Ishikawa (cell line): Measurements from ENCODE around the gene GABRA4.

Source experiments
- CEBPB ChIP-seq: IDR thresholded peaks from 2 replicates; pipeline ENCODE4 v1.6.1; 2012
- CREB1 ChIP-seq: IDR thresholded peaks from 2 replicates; pipeline ENCODE4 v1.6.1; 2012; ENCODE audit warnings: low read depth
- EGR1 ChIP-seq: IDR thresholded peaks from 2 replicates; pipeline ENCODE4 v1.6.1; 2012
- EP300 ChIP-seq: IDR thresholded peaks from 2 replicates; pipeline ENCODE4 v1.6.1; 2012; ENCODE audit warnings: borderline replicate concordance
- FOXM1 ChIP-seq: IDR thresholded peaks from 2 replicates; pipeline ENCODE4 v1.6.1; 2012; ENCODE audit warnings: low read depth, borderline replicate concordance
- MAX ChIP-seq: IDR thresholded peaks from 2 replicates; pipeline ENCODE4 v1.6.1; 2012
- NFIC ChIP-seq: IDR thresholded peaks from 2 replicates; pipeline ENCODE4 v1.6.1; 2012
- RAD21 ChIP-seq: IDR thresholded peaks from 2 replicates; pipeline ENCODE4 v1.6.1; 2012; ENCODE audit warnings: low read depth
- REST ChIP-seq: IDR thresholded peaks from 2 replicates; pipeline ENCODE4 v1.6.1; 2012; ENCODE audit warnings: low read depth, mild to moderate bottlenecking
- TAF1 ChIP-seq: IDR thresholded peaks from 2 replicates; pipeline ENCODE4 v1.6.1; 2012; ENCODE audit warnings: low read depth, mild to moderate bottlenecking
- TCF12 ChIP-seq: IDR thresholded peaks from 2 replicates; pipeline ENCODE4 v1.6.1; 2012; ENCODE audit warnings: low read depth
- TEAD4 ChIP-seq: IDR thresholded peaks from 2 replicates; pipeline ENCODE4 v1.6.1; 2012
- USF1 ChIP-seq: IDR thresholded peaks from 2 replicates; pipeline ENCODE4 v1.6.1; 2012
- YY1 ChIP-seq: IDR thresholded peaks from 2 replicates; pipeline ENCODE4 v1.6.1; 2012; ENCODE audit warnings: low read depth
- ZBTB7A ChIP-seq: IDR thresholded peaks from 2 replicates; pipeline ENCODE4 v1.6.1; 2012; ENCODE audit warnings: low read depth

Gene GABRA4

GRCh38 chr4:47012676-47013075 is 19.3 kb upstream of the GABRA4 start:
- TF ChIP-seq EP300 (no peak), TAF1 (no peak), RAD21 (no peak), CEBPB (no peak)

GRCh38 chr4:47010912-47011446 is 17.6 kb upstream of the GABRA4 start:
- no peak for TF ChIP-seq FOXM1
- no peak for TF ChIP-seq ZBTB7A
- TF ChIP-seq CEBPB, result no peak
- TF ChIP-seq MAX, result no peak
- no peak for TF ChIP-seq YY1
- TF ChIP-seq EGR1, result no peak
- TF ChIP-seq CREB1, result no peak
- no peak for TF ChIP-seq TEAD4
- no peak for TF ChIP-seq REST
- TF ChIP-seq USF1, result no peak
- no peak for TF ChIP-seq NFIC
- TF ChIP-seq RAD21, result no peak
- no peak for TF ChIP-seq TCF12
- no peak for TF ChIP-seq TAF1
- TF ChIP-seq EP300, result no peak

GRCh38 chr4:47010347-47010911 is 17.0 kb upstream of the GABRA4 start:
- TF ChIP-seq TAF1 (no peak), REST (no peak), CEBPB (no peak), FOXM1 (no peak), EGR1 (no peak), MAX (no peak), ZBTB7A (no peak), USF1 (no peak), TCF12 (no peak), TEAD4 (no peak), NFIC (no peak), RAD21 (no peak), CREB1 (no peak), EP300 (no peak), YY1 (no peak)

GRCh38 chr4:47002580-47002979 is 9.2 kb upstream of the GABRA4 start:
- TF ChIP-seq ZBTB7A (no peak), NFIC (no peak), REST (no peak), USF1 (no peak), TEAD4 (no peak), TCF12 (no peak), FOXM1 (no peak), CEBPB (no peak), YY1 (no peak), EP300 (no peak), CREB1 (no peak)
